CD4-positive, alpha-beta T cell treated with Interleukin-2 at 100 ng/mL for 4 hours (primary cell): ENCODE measurements around the gene MAGI1.

ENCODE experiments used
- DNase-seq: peaks from one replicate; pipeline ENCODE4 v3.0.0-alpha.2; 2020; ENCODE audit warnings: low spot score

Gene MAGI1

GRCh38 chr3:65409176-65409569 lies 629.5 kb downstream of the MAGI1 start:
- DNase-seq, result no peak

- no peak for DNase-seq
Measured at GRCh38 chr3:65408531-65409175, 630.1 kb downstream of the MAGI1 start.

GRCh38 chr3:65406470-65406869 lies 632.2 kb downstream of the MAGI1 start:
- no peak for DNase-seq

- DNase-seq, result no peak
Measured at GRCh38 chr3:65402597-65402996, 636.1 kb downstream of the MAGI1 start.

GRCh38 chr3:65401359-65402305 lies 637.1 kb downstream of the MAGI1 start:
- no peak for DNase-seq

GRCh38 chr3:65400899-65401298 lies 637.8 kb downstream of the MAGI1 start:
- DNase-seq, result no peak

GRCh38 chr3:65398953-65399352 lies 639.8 kb downstream of the MAGI1 start:
- DNase-seq, result no peak

- DNase-seq, result no peak
Measured at GRCh38 chr3:65396078-65396477, 642.6 kb downstream of the MAGI1 start.

- no peak for DNase-seq
Measured at GRCh38 chr3:65391068-65391467, 647.6 kb downstream of the MAGI1 start.

GRCh38 chr3:65385805-65386204 lies 652.9 kb downstream of the MAGI1 start:
- DNase-seq, result no peak

GRCh38 chr3:65381496-65382010 lies 657.2 kb downstream of the MAGI1 start:
- DNase-seq, result no peak

GRCh38 chr3:65379223-65379622 lies 659.5 kb downstream of the MAGI1 start:
- no peak for DNase-seq

- DNase-seq, result no peak
Measured at GRCh38 chr3:65377637-65378036, 661.1 kb downstream of the MAGI1 start.

GRCh38 chr3:65376426-65376825 lies 662.3 kb downstream of the MAGI1 start:
- DNase-seq, result no peak

- DNase-seq, result no peak
Measured at GRCh38 chr3:65371053-65371452, 667.7 kb downstream of the MAGI1 start.

- no peak for DNase-seq
Measured at GRCh38 chr3:65368866-65369265, 669.9 kb downstream of the MAGI1 start.

- DNase-seq, result no peak
Measured at GRCh38 chr3:65362688-65363087, 676.0 kb downstream of the MAGI1 start.

- no peak for DNase-seq
Measured at GRCh38 chr3:65361448-65361847, 677.3 kb downstream of the MAGI1 start.

GRCh38 chr3:65356331-65357248 lies 682.1 kb downstream of the MAGI1 start:
- DNase-seq, result no peak

- DNase-seq, result no peak
Measured at GRCh38 chr3:65354880-65355279, 683.8 kb downstream of the MAGI1 start.

GRCh38 chr3:65352951-65353350 lies 685.8 kb downstream of the MAGI1 start:
- DNase-seq, result no peak

GRCh38 chr3:65351753-65352152 lies 687.0 kb downstream of the MAGI1 start:
- DNase-seq, result no peak
